Activated naive CD8-positive, alpha-beta T cell (primary cell): ENCODE results near the gene PPP1R18.
"Not testable (repeated sequence)": the region's sequence is repeated elsewhere in the genome, so short reads cannot be mapped to it uniquely, and the experiment has no call there.

Experiments used
- H3K27ac Mint-ChIP-seq: one replicate; pipeline ENCODE4 v1.8.0; 2021; ENCODE audit warnings: mixed read lengths
- H3K27me3 Mint-ChIP-seq: one replicate; pipeline ENCODE4 v1.8.0; 2021; ENCODE audit warnings: mixed read lengths
- H3K36me3 Mint-ChIP-seq: one replicate; pipeline ENCODE4 v1.8.0; 2021; ENCODE audit warnings: mixed read lengths
- H3K4me1 Mint-ChIP-seq: one replicate; pipeline ENCODE4 v1.8.0; 2021; ENCODE audit warnings: low read depth, mixed read lengths
- H3K4me3 Mint-ChIP-seq: one replicate; pipeline ENCODE4 v1.8.0; 2021; ENCODE audit warnings: mild to moderate bottlenecking, mixed read lengths
- H3K9me3 Mint-ChIP-seq: one replicate; pipeline ENCODE4 v1.8.0; 2021; ENCODE audit warnings: low read depth, mixed read lengths

The PPP1R18 gene, protein sequence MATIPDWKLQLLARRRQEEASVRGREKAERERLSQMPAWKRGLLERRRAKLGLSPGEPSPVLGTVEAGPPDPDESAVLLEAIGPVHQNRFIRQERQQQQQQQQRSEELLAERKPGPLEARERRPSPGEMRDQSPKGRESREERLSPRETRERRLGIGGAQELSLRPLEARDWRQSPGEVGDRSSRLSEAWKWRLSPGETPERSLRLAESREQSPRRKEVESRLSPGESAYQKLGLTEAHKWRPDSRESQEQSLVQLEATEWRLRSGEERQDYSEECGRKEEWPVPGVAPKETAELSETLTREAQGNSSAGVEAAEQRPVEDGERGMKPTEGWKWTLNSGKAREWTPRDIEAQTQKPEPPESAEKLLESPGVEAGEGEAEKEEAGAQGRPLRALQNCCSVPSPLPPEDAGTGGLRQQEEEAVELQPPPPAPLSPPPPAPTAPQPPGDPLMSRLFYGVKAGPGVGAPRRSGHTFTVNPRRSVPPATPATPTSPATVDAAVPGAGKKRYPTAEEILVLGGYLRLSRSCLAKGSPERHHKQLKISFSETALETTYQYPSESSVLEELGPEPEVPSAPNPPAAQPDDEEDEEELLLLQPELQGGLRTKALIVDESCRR

DNA sequence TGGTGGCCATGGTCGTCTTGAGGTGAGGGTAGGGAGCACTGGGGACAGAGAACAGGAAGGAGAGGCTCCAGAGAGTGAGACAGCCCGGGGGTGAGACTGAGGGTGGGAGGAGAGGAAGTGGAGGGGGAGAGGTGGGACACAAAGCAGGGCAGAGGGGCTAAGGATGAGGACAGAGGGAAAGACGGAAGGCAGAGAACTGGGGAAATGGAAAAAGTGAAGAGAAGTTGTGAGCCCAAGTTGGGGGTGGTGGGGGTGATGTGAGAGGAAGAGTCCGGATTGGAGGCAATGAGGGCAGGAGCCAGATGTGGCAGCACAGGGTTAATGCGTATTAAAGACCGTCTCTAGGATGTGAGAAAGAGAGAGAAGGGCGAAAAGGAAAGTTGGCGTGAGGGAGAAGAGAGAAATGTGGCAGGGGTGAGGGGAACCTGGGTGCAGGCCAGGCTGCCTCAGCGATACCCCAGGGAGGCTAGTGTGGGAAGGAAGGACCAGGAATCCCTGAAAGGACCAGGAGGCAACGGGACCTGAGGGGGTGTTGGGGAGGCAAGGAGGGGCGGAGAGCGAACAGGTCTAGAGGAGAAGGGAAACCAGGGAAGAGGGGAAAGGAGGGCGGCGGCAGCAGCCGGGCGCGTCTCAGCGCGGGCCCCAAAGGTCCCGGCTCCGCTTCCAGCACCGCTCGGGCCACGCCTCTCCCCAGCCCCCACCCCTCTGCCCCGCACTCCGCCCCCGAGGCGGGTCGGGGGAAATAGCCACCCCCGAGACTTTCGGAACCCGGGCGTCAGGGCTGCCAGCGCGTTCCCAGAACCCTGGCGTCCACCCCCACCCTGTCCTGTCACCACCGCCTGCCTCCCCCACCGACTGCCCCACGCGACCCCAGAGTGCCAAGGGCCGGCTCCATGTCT is at the start of gene PPP1R18:
TSS of gene PPP1R18 (minus strand) at position 637 of the 899 bp plus-strand sequence. CDS start at position 10, 627 bp downstream.
- Mint-ChIP-seq H3K27me3 (no peaks in the 10 kb centered on the region), H3K4me1 (peaks cover 37% of the 10 kb centered on the region), H3K9me3 (no peaks in the 10 kb centered on the region), H3K4me3 (peak within 1 kb of the TSS; percentile 93), H3K27ac (peak within 1 kb of the TSS; percentile 91), H3K36me3 (peaks cover 12% of the 10 kb centered on the region)

DNA sequence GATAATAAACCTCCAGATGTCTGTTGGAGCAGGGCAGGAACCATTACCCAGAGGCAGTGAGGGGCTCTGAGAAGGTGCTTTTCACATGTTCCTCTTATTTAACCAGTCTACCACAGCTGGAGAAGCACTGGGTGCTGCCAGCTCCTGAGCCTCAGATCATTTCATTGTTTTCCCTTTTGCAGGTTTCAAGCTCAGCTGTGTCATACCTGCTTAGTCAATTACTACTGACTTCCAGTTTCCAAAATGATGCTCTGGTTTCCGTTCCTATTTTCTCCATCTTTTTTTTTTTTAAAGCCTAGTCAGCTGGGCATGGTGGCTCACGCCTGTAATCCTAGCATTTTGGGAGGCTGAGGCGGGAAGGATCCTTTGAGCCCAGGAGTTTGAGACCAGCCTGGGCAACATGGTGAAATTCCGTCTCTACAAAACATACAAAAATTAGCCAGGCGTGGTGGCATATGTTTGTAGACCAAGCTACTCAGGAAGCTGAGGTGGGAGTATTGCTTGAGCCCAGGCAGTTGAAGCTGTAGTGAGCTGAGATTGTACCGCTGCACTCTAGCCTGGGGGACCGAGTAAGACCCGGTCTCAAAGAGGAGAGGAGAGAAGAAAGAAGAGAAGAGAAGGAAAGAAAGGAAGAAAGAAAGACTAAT is 49.3 kb upstream of the PPP1R18 start:
- Mint-ChIP-seq H3K27ac (peak overlapping the region; percentile 97), H3K4me3 (peak overlapping the region; percentile 83), H3K27me3 (no peaks in the 10 kb centered on the region), H3K36me3 (peaks cover 17% of the 10 kb centered on the region), H3K4me1 (peaks cover 71% of the 10 kb centered on the region), H3K9me3 (no peaks in the 10 kb centered on the region)

DNA sequence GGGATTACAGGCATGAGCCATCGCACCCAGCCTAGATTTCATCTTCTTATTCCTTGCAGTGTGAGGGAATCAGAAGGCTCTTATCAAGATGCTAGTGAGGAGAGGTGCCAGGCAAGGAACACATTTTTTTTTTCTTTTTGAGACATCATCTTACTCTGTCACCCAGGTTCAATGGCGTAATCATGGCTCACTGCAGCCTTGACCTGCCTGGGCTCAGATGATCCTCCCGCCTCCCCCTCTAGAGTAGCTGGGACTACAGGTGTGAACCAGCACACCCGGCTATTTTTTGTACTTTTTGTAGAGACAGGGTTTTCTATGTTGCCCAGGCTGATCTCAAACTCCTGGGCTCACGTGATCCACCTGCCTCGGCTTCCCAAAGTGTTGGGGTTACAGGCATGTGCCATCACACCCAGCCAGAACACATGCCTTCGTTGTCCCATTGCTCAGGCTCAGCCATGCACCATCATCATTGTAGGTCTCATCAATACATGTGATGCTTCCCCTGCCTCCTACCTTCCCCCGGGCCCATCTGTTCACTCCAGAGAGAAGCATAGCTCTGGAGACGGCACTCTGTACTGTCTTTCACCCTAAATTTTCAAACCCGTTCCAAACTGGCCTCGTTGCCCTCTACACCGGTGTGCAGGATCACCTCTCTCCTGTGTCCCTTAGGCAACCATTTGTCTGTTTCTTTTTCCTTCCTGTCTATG is 45.9 kb upstream of the PPP1R18 start:
- H3K9me3 Mint-ChIP-seq = no peaks in the 10 kb centered on the region
- H3K4me1 Mint-ChIP-seq = peaks cover 53% of the 10 kb centered on the region
- no peaks in the 10 kb centered on the region for H3K27me3 Mint-ChIP-seq
- H3K36me3 Mint-ChIP-seq = peaks cover 12% of the 10 kb centered on the region
- H3K4me3 Mint-ChIP-seq = no peak overlapping the region
- peak overlapping the region; percentile 50 for H3K27ac Mint-ChIP-seq

DNA sequence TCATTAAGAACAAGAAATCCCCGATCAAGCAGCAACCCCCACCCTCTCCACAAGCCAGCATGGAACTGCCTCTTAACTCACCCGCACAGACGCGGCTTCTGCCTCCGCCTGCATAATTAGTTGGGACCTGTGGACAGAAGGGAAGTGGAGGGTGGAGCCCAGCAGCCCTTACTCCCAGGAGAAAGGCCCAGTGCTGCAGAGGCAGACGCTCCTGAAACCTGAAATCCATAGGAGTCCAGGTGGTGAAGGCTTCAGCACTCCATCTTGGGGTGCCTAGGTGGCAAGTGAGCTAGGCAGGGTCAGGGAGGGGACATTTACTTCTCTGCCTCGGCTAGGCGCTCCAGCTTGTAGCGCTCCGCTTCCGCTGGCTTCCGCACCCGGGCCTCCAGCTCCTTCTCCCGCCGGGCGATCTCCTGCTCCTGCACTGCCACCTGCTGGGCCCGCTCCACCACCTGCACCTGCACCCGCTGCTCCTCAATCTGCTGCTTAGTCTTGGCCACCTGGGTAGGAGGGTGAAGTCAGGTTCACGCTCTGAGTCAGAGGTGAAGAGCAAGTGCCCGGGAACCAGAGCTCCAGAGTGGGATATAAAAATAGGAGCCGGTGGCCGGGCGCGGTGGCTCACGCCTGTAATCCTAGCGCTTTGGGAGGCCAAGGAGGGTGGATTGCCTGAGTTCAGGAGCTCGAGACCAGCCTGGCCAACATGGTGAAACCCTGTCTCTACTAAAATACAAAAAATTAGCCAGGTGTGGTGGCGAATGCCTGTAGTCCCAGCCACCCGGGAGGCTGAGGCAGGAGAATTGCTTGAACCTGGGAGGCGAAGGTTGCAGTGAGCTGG is 44.4 kb upstream of the PPP1R18 start:
- no peaks in the 10 kb centered on the region for H3K27me3 Mint-ChIP-seq
- peak overlapping the region; percentile 46 for H3K27ac Mint-ChIP-seq
- H3K9me3 Mint-ChIP-seq = no peaks in the 10 kb centered on the region
- peaks cover 42% of the 10 kb centered on the region for H3K4me1 Mint-ChIP-seq
- H3K36me3 Mint-ChIP-seq = peaks cover 5% of the 10 kb centered on the region
- peak overlapping the region; percentile 56 for H3K4me3 Mint-ChIP-seq

DNA sequence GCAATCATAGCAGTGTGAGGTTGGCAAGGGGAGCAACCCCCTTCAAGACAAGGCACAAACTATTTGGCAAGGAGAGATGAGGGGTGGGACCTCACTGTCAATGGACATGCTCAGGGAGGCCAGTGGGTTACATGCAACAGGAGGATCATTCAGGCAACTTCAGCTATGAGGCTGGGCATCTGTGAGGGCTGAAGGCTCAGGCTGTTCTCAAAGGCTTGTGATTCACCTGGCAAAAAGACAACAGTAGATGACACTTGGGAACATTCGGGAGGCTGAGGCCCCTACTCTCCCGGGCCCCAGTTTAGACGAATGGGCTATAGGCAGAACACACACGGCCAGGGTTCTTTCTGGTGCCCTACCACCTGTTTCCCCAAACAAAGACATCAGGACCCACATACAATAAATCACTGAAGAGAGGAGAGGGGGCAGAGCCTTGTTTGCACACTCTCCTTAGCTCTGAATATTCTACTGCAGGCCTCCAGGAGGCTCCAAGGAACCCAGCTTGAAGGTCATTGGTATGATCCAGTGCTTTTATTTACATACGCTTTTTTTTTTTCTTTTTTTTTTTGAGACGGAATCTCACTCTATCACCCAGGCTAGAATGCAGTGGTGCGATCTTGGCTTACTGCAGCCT is 41.6 kb upstream of the PPP1R18 start:
- H3K4me1 Mint-ChIP-seq = peaks cover 51% of the 10 kb centered on the region
- H3K4me3 Mint-ChIP-seq = no peak overlapping the region
- peak overlapping the region; percentile 78 for H3K27ac Mint-ChIP-seq
- H3K36me3 Mint-ChIP-seq = peaks cover 5% of the 10 kb centered on the region
- H3K9me3 Mint-ChIP-seq = no peaks in the 10 kb centered on the region
- no peaks in the 10 kb centered on the region for H3K27me3 Mint-ChIP-seq

DNA sequence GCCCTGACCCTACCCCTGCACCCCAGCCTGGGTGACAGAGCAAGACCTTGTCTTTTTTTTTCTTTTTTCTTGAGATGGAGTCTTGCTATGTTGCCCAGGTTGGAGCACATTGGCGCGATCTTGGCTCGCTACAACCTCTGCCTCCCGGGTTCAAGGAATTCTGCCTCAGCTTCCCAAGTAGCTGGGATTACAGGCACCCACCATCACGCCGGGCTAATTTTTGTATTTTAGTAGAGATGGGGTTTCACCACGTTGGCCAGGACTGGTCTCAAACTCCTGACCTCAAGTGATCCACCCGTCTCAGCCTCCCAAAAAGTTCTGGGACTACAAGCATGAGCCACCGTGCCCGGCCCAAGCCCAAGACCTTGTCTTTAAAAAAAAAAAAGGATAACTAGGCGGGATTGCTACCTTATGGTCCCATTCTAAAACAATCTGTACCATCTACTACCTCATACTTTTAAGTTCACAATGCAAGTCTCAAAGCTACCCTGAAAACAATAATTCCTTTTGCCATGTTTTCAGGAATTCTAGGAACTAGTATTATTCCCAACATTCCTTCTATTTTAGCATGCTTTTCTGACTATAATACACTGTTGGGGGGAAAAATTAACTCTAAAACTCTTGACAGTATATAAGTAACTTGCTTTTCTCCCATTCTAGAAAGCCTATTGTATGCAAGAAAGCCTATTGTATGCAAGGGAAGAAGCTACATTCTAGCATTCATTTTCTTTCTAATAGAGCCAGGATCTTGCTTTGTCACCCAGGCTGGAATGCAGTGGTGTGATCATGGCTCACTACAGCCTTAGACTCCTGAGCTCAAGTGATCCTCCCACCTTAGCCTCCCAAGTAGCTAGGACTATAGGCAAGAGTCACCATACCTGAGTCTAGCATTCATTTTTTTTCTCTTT is 40.3 kb upstream of the PPP1R18 start:
- peaks cover 10% of the 10 kb centered on the region for H3K36me3 Mint-ChIP-seq
- H3K27ac Mint-ChIP-seq = peak overlapping the region; percentile 78
- H3K27me3 Mint-ChIP-seq = no peaks in the 10 kb centered on the region

DNA sequence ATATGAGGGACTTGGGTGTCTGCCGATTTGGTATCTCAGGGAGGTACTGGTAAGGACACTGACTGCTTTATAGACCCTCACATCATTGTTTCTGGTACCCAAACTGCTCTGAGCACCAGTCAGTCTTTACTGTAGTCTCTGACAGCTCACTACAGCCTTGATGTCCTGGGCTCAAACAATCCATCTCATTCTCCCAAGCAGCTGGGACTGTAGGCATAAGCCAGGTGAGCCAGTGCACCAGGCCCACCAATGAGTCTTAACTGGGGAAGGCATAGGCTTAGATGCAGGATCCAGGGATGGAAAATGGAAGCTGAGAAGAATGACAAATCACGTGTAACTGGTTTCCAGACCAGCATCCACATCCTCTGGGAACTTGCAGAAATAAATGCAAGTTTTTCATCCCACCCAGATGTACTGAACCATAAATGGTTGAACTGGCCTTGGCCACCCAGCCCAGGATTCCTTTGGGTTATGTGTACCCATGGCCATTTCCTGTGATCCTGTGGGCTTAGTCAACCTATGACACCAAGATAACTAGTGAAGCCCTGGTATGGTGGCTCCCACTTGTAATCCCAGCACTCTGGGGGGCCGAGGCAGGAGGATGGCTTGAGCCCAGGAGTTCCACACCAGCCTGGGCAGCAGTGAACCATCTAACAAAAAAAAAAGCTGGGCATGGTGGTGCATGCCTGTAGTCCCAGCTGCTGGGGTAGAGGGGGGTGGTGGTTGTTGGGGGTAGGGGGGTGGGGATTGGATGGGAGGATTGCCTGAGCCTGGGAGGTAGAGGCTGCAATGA is 39.5 kb upstream of the PPP1R18 start:
- Mint-ChIP-seq H3K27ac (peak overlapping the region; percentile 78), H3K4me3 (no peak overlapping the region), H3K36me3 (peaks cover 10% of the 10 kb centered on the region), H3K27me3 (no peaks in the 10 kb centered on the region), H3K4me1 (peaks cover 46% of the 10 kb centered on the region), H3K9me3 (no peaks in the 10 kb centered on the region)

More for the DNA sequence above, 40.3 kb upstream of the PPP1R18 start:
- Mint-ChIP-seq H3K4me1 (peaks cover 51% of the 10 kb centered on the region), H3K9me3 (no peaks in the 10 kb centered on the region), H3K4me3 (no peak overlapping the region)

DNA sequence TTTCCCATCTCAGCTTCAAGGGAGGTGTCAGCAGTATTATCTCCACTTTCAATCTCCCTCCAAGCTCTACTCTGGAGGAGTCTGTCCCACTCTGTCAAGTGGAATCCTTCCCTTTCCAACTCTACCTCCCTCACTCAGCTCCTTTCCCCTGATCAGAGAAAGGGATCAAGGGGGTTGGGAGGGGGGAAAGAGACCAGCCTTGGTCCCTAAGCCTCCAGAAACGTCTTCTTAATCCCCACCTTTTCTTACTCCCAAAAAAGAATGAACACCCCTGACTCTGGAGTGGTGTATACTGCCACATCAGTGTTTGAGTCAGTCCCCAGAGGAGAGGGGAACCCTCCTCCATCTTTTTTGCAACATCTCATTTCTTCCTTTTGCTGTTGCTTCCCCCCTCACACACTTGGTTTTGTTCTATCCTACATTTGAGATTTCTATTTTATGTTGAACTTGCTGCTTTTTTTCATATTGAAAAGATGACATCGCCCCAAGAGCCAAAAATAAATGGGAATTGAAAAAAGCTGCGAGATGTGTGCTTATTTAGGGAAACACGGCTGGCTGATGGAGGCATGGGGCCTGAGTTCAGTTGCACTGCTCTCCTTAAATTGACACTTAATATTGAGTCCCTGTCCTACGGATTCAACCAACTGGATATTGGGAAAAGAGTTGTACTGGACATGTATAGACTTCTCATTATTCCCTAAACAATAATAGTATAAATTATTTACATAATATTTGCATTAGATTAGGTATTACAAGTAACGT is 38.6 kb upstream of the PPP1R18 start:
- Mint-ChIP-seq H3K27ac (peak overlapping the region; percentile 72), H3K4me1 (peaks cover 38% of the 10 kb centered on the region), H3K27me3 (no peaks in the 10 kb centered on the region), H3K36me3 (peaks cover 10% of the 10 kb centered on the region), H3K9me3 (no peaks in the 10 kb centered on the region), H3K4me3 (peak overlapping the region; percentile 99)

DNA sequence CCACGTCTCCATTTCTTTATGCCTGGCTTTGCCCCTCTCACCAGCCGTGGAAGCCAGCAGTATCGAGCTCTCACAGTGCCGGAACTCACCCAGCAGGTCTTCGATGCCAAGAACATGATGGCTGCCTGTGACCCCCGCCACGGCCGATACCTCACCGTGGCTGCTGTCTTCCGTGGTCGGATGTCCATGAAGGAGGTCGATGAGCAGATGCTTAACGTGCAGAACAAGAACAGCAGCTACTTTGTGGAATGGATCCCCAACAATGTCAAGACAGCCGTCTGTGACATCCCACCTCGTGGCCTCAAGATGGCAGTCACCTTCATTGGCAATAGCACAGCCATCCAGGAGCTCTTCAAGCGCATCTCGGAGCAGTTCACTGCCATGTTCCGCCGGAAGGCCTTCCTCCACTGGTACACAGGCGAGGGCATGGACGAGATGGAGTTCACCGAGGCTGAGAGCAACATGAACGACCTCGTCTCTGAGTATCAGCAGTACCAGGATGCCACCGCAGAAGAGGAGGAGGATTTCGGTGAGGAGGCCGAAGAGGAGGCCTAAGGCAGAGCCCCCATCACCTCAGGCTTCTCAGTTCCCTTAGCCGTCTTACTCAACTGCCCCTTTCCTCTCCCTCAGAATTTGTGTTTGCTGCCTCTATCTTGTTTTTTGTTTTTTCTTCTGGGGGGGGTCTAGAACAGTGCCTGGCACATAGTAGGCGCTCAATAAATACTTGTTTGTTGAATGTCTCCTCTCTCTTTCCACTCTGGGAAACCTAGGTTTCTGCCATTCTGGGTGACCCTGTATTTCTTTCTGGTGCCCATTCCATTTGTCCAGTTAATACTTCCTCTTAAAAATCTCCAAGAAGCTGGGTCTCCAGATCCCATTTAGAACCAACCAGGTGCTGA is 37.6 kb upstream of the PPP1R18 start:
- H3K4me1 Mint-ChIP-seq = peaks cover 45% of the 10 kb centered on the region
- peak overlapping the region; percentile 99 for H3K4me3 Mint-ChIP-seq
- H3K27me3 Mint-ChIP-seq, H3K9me3 Mint-ChIP-seq: not testable (repeated sequence)
- peak overlapping the region; percentile 99 for H3K27ac Mint-ChIP-seq
- H3K36me3 Mint-ChIP-seq = peaks cover 10% of the 10 kb centered on the region

DNA sequence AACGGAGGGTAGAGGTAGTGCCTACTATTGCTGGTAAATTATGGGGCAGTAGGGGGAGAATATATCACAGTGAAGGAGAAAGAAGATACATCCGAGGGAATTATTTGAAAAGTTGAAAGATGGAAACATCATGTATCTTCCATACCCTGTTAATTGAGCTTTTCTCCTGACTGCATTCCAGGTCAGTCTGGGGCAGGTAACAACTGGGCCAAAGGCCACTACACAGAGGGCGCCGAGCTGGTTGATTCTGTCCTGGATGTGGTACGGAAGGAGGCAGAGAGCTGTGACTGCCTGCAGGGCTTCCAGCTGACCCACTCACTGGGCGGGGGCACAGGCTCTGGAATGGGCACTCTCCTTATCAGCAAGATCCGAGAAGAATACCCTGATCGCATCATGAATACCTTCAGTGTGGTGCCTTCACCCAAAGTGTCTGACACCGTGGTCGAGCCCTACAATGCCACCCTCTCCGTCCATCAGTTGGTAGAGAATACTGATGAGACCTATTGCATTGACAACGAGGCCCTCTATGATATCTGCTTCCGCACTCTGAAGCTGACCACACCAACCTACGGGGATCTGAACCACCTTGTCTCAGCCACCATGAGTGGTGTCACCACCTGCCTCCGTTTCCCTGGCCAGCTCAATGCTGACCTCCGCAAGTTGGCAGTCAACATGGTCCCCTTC is 36.9 kb upstream of the PPP1R18 start:
- Mint-ChIP-seq H3K4me1 (peaks cover 51% of the 10 kb centered on the region), H3K36me3 (peaks cover 10% of the 10 kb centered on the region), H3K27ac (peak overlapping the region; percentile 99), H3K4me3 (peak overlapping the region; percentile 99)
- not testable (repeated sequence) for H3K27me3 Mint-ChIP-seq, H3K9me3 Mint-ChIP-seq
